Lower leg skin (tissue), 4 donors: ENCODE results near the gene PACS2. TPM values are rescaled to one million over a fixed set of nuclear protein-coding genes. Genes with fewer than 3 reads are reported as not detected.
A peak's percentile ranks its signal among the peaks of the same experiment; 100 is the strongest.

Experiments used
- DNase-seq, 2 donors: peaks; one replicate each; pipeline ENCODE4 v3.0.0-alpha.2; 2019; ENCODE audit warnings: low spot score in 2 of 2
- H3K4me3 ChIP-seq: fragments of 200-600 bp; sonication (generic); 2 replicates; pipeline ENCODE4 v1.5.1; 2017; ENCODE audit warnings: mild to moderate bottlenecking, low read depth; ENCODE audit not compliant: poor library complexity, severe bottlenecking
- CTCF ChIP-seq, 3 donors: fragments of 450-650 bp; IDR thresholded peaks; one replicate each; pipeline ENCODE4 v1.5.1; 2016; ENCODE audit warnings: antibody characterized with exemption in 3 of 3, mild to moderate bottlenecking in 3 of 3, moderate library complexity in 2 of 3
- POLR2A ChIP-seq, 2 donors: fragments of 450-650 bp; IDR thresholded peaks; one replicate each; pipeline ENCODE4 v1.6.1; 2016 to 2017; ENCODE audit warnings: antibody characterized with exemption in 2 of 2, mild to moderate bottlenecking in 1 of 2, moderate library complexity in 1 of 2
- WGBS, 2 donors: methylation state at CpG; one replicate each; pipeline ENCODE4 v1.1.5; 2018; 5-methylcytosine and 5-hydroxymethylcytosine counted together
- intact Hi-C: fragments of 100-400 bp; cut with DNase I; formaldehyde crosslinking; loops from one replicate; pipeline ENCODE4 v1.15.0; 2023; ENCODE audit warnings: low total_unique reads
- total RNA-seq, 4 donors: library from RNA; depleted of rRNA; stranded (reverse); fragments of >200 nt; gene quantifications; one replicate each; pipeline ENCODE4 v1.1.0, GENCODE V29; 2016

PACS2 gene
- total RNA-seq, 4 donors from 2014 or later = 25.9 to 75.1 (median 54.3) TPM

- no peak for DNase-seq
- 4 to 18% methylated on average over 12 to 24 of the region's 67 CpGs for WGBS, 2 donors
- peak overlapping the region; percentile 47 for H3K4me3 ChIP-seq
- TF ChIP-seq POLR2A (IDR thresholded peaks at IDR 0.05) (no peak), CTCF (IDR thresholded peaks at IDR 0.05) (no peak)
- intact Hi-C loops = no loop called here
These were observed 105.8 kb downstream of the PACS2 start for GRCh38 chr14:105420101-105420973.

- no peak for TF ChIP-seq CTCF (IDR thresholded peaks at IDR 0.05)
- no peak for TF ChIP-seq POLR2A (IDR thresholded peaks at IDR 0.05)
- intact Hi-C loops = no loop called here
- 40 to 48% methylated on average over 11 to 16 of the region's 23 CpGs for WGBS, 2 donors
- no peak overlapping the region for H3K4me3 ChIP-seq
- peak in 1 of 2 donors; percentile 84 for DNase-seq
These were observed 106.6 kb downstream of the PACS2 start for GRCh38 chr14:105420974-105421674.

GRCh38 chr14:105421723-105422615, 107.4 kb downstream of the PACS2 start:
- intact Hi-C loops = no loop called here
- no peak for TF ChIP-seq CTCF (IDR thresholded peaks at IDR 0.05)
- no peak for TF ChIP-seq POLR2A (IDR thresholded peaks at IDR 0.05)
- H3K4me3 ChIP-seq = no peak overlapping the region
- WGBS, 2 donors = 73 to 82% methylated on average over 7 to 26 of the region's 32 CpGs
- DNase-seq = peak in 1 of 2 donors; percentile 85

DNA sequence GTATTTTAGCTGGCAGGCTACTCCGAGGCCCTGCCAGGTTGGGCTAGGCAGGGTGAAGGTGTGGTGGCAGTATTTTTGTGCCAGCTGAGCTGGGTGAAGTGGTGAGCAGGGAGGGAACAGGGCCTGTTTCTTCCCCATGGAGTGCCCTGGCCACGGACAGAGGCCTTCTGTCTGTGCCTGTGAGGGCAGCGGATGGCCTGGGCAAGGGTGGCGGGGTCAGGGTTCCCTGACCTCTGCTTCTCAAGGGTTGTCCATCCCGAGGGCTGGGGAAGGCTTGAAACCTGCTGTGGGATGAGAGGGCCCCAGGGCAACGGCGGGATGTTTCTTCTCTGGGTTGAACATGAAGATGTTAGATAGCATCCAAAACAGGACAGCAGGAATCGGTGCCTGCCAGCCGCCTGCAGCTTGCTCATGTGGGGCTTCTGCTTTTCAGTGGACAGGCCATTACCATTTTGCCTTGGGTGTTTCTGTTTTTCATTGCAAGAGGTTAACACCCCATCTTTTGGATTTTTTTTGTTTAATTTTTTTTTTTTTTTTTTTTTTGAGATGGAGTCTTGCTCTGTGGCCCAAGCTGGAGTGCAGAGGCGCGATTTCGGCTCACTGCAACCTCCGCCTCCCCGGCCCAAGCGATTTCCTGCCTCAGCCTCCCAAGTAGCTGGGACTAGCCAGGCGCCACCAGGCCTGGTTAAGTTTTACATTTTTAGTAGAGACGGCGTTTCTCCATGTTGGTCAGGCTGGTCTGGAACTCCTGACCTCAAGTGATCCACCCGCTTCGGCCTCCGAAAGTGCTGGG, 108.3 kb downstream of the PACS2 start:
- intact Hi-C loops = no loop called here
- H3K4me3 ChIP-seq = no peak overlapping the region
- 74 to 76% methylated on average over 21 of the region's 21 CpGs for WGBS, 2 donors
- DNase-seq = peak in 1 of 2 donors; percentile 84
- TF ChIP-seq POLR2A (IDR thresholded peaks at IDR 0.05) = no peak
- no peak for TF ChIP-seq CTCF (IDR thresholded peaks at IDR 0.05)
